NCI-H146 (cell line): ENCODE measurements around the gene TEX29.

Experiments used
- DNase-seq: peaks from one replicate; lab custom pipeline; 2025; lab: John Stamatoyannopoulos, UW

The TEX29 gene

GRCh38 chr13:111370570-111371535, 50.4 kb downstream of the TEX29 start:
- no peak for DNase-seq

- no peak for DNase-seq
Observed at GRCh38 chr13:111371720-111372119, 51.3 kb downstream of the TEX29 start.

GRCh38 chr13:111372651-111373425, 52.4 kb downstream of the TEX29 start:
- DNase-seq, result no peak

- DNase-seq, result no peak
Observed at GRCh38 chr13:111373486-111373885, 53.0 kb downstream of the TEX29 start.

- no peak for DNase-seq
Observed at GRCh38 chr13:111380431-111380830, 60.0 kb downstream of the TEX29 start.

GRCh38 chr13:111382411-111382810, 62.0 kb downstream of the TEX29 start:
- DNase-seq, result no peak

GRCh38 chr13:111382877-111383276, 62.4 kb downstream of the TEX29 start:
- no peak for DNase-seq

GRCh38 chr13:111383591-111384440, 63.4 kb downstream of the TEX29 start:
- peak; percentile 37 for DNase-seq

GRCh38 chr13:111384441-111385182, 64.2 kb downstream of the TEX29 start:
- DNase-seq, result peak; percentile 52

GRCh38 chr13:111385183-111385857, 64.9 kb downstream of the TEX29 start:
- DNase-seq, result peak; percentile 84

- DNase-seq, result no peak
Observed at GRCh38 chr13:111387026-111387871, 66.8 kb downstream of the TEX29 start.

GRCh38 chr13:111387945-111388600, 67.6 kb downstream of the TEX29 start:
- no peak for DNase-seq

- DNase-seq, result no peak
Observed at GRCh38 chr13:111388851-111389500, 68.5 kb downstream of the TEX29 start.

- no peak for DNase-seq
Observed at GRCh38 chr13:111389621-111390521, 69.4 kb downstream of the TEX29 start.

GRCh38 chr13:111390522-111391270, 70.3 kb downstream of the TEX29 start:
- DNase-seq, result no peak

GRCh38 chr13:111392486-111392885, 72.0 kb downstream of the TEX29 start:
- DNase-seq, result no peak
